ENCODE data around the gene VWA5B2.
A peak's percentile ranks its signal among the peaks of the same experiment; 100 is the strongest.
"Not testable (repeated sequence)": the region's sequence is repeated elsewhere in the genome, so short reads cannot be mapped to it uniquely, and the experiment has no call there.

Gene VWA5B2

GRCh38 chr3:184241447-184242296 lies 12.3 kb downstream of the VWA5B2 start:
- no peak for DNase-seq

GRCh38 chr3:184242297-184242685 lies 12.9 kb downstream of the VWA5B2 start:
- no peak for DNase-seq

- DNase-seq = peak in 55 of 58 donors; percentile 20 to 86 (median 69)
Observed at GRCh38 chr3:184248454-184249411, 19.3 kb downstream of the VWA5B2 start, which contains the start of gene ALG3. Gene ALG3, minus strand, starts transcription at chr3:184248962. Its CDS starts 22 bp downstream, at chr3:184248940.

GRCh38 chr3:184249412-184250166 lies 20.2 kb downstream of the VWA5B2 start, which contains the start of gene EEF1AKMT4:
Gene EEF1AKMT4, plus strand, starts transcription at chr3:184249672. Its CDS starts 23 bp downstream, at chr3:184249695.
- DNase-seq = peak; percentile 36 to 95 (median 88)

- peak in 52 of 58 donors; percentile 15 to 87 (median 54) for DNase-seq
Observed at GRCh38 chr3:184250167-184250828, 20.9 kb downstream of the VWA5B2 start.

- DNase-seq = no peak
Observed at GRCh38 chr3:184255291-184256039, 26.1 kb downstream of the VWA5B2 start.

GRCh38 chr3:184257083-184257915 lies 27.9 kb downstream of the VWA5B2 start:
- DNase-seq = peak in 3 of 58 donors; percentile 19 to 76 (median 28)

GRCh38 chr3:184258926-184259325 lies 29.5 kb downstream of the VWA5B2 start:
- no peak for DNase-seq

GRCh38 chr3:184259396-184259877 lies 30.1 kb downstream of the VWA5B2 start:
- DNase-seq = peak in 1 of 58 donors; percentile 20

- DNase-seq = peak in 5 of 58 donors; percentile 4 to 35 (median 22)
Observed at GRCh38 chr3:184259878-184260723, 30.7 kb downstream of the VWA5B2 start.

- DNase-seq = no peak
Observed at GRCh38 chr3:184260724-184261269, 31.4 kb downstream of the VWA5B2 start.

- peak in 44 of 58 donors; percentile 19 to 71 (median 50) for DNase-seq
Observed at GRCh38 chr3:184261270-184261853, 32.0 kb downstream of the VWA5B2 start, which contains the start of gene CAMK2N2. Gene CAMK2N2, minus strand, starts transcription at chr3:184261553. Its CDS starts 268 bp downstream, at chr3:184261285.

GRCh38 chr3:184261854-184262763 lies 32.7 kb downstream of the VWA5B2 start:
- DNase-seq = peak in 1 of 58 donors; percentile 16

GRCh38 chr3:184262764-184263179 lies 33.4 kb downstream of the VWA5B2 start:
- peak in 1 of 58 donors; percentile 18 for DNase-seq

- DNase-seq = not testable (repeated sequence)
Observed at GRCh38 chr3:184267249-184267648, 37.9 kb downstream of the VWA5B2 start.
